ENCODE data around the gene PRRC2B.

The PRRC2B gene

DNA sequence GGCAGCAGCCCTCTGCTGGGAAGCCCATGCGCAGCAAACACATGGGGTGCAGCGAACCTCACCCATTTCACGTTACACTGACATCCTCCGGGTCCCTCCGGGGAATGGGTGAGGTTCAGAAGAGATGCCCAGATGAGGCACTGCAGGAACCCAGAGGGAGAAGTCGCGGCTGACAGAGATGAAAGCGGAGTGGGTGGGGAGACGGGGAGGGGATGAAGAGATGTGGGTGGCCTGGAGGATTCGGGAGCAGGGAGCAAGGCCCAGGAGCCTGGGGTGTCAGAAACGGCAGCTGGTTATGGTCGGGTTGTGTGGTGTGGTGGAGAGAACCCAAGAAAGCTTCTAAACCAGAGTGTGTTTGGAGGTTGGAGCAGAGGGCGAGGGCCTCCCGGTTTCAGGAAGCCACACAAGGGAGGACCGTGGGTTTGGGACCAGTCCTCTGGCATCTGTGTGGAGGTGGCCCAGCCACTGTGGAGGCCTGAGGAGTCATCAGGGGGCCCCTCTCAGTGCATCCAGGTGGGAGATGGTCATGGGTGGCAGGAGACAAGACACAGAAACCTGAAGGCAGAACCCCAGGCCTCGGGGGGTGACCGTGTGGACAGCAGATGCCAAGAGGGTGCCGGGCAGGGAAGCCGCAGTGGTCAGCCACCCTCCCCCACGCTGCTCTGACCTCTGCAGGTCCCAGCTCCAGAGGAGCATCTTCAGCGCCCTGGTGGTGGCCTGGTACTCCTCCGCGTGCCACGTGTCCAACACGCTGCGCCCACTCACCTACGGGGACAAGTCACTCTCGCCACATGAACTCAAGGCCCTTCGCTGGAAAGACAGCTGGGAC is 128.6 kb downstream of the PRRC2B start:
- no peak for DNase-seq

- no peak for DNase-seq
Observed at GRCh38 chr9:131523086-131523388, 129.2 kb downstream of the PRRC2B start.

DNA sequence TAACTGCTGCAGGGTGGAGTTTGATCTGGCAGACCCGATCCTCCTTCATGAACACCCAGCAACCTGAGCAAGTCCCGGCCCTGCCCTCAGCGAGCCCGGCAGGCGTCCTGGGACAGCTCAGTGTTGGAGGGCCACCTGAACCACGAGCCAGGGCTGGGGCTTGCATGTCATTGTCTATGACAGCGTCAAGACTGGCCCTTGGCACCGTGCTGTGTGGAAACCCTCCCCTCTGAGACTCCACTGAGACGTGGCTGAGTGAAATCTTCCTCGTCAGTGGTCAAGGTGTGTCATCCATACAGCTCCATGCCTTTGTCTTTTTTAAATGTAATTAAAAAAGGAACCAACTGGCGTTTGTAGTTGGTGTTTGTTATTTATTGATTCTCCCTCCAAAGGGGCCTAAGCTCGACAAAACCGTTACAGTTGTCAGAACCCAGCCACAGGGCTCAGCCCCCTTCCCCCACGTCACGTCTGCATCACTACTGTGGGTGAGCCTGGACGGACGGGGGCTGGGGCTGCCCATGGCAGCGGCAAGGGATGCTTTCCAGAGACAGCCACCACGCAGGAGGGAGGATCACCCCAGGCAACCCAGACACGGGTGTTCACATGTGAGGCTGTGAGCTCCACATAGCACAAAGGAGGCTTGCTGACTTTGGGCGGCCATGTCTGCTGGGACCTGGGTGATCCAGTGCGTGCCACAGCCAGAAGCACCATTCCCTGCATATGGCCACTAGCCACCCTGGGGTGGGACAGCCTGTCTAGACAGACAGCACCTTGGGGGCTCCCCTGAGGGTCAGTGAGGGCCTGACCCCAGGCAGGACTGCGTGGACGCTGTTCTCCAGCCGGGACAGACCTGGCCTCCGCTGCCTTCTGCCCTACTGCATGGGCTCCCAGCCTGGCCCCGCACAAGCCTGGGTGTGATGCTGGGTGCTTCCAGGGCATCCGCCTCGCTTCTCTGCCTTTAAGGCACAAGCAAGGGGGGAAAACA is 129.9 kb downstream of the PRRC2B start:
- DNase-seq = no peak

GRCh38 chr9:131524665-131525315 is 130.9 kb downstream of the PRRC2B start:
- no peak for DNase-seq

DNA sequence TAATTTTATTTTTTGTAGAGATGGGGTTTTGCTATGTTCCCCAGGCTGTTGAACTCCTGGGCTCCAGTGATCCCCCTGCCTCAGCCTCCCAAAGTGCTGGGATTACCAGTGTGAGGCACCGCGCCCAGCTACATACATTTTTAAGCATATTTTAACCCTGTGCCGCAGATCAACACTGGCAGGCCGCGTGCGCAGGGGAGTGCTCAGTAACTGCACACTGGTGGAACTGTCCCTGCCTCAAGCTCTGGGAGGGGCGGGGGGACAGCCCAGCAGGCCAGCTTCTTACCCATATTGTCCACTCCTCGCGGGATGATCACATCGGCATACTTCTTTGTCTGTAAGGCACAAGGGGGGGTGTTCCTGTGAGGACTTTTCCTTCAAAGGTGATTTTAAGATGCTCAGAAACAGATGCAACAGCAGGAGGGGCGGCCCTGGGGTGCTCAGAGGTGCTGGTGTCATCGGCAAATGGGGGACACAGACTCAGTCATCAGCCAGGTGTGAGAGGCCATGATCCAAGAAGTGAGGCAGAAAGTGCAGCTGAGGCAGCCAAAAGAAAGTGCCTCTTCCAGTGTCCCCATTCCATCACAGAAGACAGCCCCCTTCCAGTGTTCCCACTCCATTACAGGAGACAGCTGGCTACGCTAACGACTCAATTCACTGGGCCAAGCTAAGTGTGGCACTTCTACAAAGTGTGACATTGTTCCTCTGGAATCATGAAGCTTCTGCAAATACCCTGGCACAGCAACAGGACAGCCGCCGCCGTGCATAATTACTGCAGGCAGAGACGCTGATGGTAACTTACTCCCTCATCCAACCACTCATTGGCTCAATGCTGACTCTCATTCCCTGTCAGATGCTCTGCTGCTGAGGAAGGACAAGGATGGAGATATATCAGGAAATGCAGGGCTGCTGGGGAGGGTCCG is 132.0 kb downstream of the PRRC2B start:
- no peak for DNase-seq

GRCh38 chr9:131528186-131528585 is 134.3 kb downstream of the PRRC2B start:
- DNase-seq = no peak

DNA sequence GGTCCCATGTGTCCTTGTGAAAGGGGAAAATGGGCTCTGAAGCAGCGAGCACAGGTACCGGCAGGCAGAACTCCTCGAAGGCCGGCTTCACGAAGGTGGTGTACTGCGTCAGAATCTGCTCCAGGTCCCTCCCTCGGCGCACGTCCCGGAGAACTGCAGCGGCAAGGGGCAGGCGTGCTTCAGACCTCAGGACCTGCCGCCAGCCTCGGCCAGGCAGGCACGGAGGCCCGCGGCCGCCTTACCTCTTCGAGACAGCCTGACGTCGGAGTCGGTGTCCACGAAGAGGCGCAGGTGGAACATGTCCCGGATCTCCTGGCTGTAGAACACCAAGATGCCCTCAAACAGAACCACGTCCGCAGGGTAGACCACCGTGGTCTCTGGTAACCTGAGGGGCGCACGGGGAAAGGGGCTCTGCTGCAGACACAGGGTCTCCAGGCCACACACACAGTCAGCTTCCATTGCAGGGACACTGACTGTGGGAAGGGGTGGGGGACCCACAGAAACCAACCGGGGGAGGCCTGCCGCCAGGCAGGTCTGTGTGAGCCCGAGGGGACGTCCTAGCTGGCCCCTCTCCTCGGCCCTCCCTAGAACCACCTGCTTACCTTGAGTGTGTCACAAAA is 135.1 kb downstream of the PRRC2B start:
- no peak for DNase-seq

DNA sequence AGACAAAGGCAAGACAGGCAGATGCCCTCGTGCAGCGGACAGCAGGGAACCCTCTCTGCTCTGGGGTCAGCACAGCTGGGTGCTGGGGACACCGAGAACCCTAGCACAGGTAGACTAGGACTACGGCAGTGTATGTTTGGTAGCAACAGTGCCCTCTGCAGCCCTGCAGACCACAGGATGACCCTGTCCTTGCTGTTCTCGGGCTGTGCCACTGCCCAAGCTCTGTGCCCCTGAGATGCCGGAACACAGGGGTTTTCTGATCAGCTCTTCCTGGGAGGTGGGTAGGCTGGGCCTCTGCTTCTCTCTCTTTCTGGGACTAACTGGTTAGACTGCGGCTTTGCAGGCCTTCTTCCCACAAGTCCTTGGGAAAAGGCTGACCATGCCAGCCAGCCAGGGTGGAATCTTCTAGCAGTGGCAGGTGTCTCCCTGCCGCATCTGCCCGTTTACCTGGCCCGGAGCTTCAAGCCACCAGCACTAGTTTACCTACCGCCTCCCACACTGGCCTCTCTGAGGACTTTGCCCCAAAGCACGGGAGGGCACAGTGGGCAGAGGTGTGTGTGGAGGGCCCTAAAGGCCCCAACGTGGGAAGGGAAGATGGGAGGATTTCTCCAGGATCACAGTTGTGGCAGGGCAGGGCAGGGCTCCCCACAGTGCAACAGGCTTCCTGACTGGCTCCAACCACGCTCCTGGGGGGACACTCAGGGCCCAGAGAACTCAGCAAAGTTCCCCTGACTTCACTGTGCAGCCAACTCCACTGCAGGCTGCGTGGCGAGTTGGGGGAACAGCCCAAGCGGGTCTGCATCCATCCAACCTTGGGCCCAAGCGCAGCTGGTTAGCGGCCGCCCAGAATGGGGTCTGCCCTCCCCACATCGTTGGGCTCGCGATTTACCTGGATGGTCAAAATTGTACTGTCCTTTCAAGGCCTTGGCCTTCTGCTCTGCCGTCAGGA is 136.0 kb downstream of the PRRC2B start:
- no peak for DNase-seq

- DNase-seq = no peak
Observed at GRCh38 chr9:131530546-131530919, 136.6 kb downstream of the PRRC2B start.

DNA sequence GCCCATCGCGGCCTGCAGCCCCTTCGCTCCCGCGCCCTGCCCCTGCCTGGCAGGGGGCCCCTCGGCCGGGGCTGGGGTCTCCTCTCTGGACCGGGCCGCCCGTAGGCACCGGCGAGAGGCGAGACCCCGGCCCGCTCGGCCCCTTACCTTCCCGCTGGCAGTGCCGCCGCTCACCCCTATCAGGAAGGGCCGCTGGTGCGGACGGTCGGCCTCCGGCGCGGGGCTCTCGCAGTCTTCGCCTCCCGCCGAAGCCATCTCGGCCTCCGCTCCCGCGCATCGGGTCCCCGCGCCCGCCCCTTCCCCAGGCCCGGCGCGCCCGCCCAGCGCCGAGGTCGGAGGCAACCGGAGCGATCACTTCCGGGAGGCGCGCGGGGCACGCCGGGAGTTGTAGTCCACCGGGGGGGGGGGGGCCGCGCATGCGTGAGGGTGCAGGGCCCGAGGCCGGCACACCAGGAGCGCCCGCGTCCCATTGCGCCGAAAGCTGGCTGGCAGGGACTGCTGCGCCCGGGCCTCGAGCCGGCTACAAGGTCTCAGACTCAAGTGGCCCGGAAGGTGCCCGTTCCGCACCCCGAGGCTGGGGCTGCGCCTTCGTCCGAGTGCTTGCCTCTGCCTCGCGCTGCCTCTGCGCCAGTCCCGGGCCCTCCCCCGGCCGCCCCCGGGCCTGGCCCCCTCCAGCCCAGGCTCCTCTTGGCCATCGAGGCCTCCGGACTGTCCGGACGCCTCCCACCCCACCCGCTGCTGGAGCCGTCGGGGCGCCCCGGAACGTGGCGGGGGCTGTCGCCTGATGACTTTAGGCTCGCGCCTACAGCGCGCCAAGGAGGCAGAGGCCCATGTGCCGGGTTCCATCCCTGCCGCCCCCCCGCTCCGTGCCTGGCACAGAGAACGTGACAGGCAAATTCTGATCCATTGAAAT is 137.3 kb downstream of the PRRC2B start, which contains the start of gene UCK1:
TSS of gene UCK1 (minus strand) at position 344 of the 913 bp plus-strand sequence. CDS start at position 255, 89 bp downstream.
- DNase-seq = peak; percentile 63

DNA sequence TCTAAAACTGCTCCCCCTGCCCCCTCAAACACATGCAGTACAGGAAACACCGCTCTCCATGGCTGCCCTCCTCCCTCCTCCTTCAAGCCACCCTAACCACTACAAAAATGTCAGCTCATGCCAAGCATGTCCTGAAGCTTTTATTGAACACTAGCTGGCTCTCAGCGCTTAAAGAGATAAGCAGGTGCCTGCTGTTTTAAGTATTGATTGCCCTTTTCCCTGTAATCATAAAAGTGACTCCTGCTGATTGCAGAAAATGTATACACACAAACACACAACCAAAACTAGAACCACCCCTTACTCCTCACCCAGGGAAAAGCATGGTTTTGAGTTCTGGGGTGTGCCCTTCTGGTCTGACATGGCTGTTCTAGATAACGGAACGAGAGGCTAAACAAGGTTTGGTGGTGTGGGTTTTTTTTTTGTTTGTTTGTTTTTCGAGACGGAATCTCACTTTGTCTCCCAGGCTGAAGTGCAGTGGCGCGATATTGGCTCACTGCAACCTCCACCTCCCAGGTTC is 140.9 kb downstream of the PRRC2B start:
- no peak for DNase-seq

DNA sequence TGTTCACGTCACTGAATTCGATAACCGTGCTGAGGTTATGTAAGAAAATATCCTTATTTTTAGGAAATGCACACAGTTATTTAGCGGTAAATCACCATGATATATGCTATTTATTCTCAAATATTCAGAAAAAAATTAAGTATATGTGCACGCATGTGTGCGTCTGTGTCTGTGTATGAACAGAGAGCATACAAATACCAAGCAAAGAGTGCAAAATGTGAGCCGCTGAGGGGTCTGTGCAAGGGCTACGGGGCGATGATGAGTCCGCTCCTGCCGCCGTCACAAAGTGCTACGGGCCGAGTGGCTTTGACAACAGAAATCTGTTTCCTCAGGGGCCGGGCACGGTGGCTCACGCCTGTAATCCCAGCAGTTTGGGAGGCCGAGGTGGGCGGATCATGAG is 144.1 kb downstream of the PRRC2B start:
- DNase-seq = no peak

- no peak for DNase-seq
Observed at GRCh38 chr9:131539223-131539923, 145.5 kb downstream of the PRRC2B start.

DNA sequence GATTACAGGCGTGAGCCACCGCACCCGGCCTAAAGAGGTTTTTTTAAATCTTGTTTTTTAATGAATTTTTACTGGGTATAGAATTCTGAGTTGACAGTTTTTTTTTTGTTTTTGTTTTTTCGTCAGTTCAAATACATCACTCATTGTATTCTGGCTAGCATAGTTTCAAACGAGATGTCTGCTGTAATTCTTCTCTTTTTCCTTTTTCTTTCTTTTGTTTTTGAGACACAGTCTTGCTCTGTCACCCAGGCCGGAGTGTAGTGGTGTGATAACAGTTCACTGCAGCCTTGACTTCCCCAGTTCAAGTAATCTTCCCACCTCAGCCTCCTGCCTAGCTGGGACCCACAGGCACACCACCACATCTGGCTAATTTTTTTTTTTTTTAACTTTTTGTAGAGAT is 149.3 kb downstream of the PRRC2B start:
- no peak for DNase-seq

DNA sequence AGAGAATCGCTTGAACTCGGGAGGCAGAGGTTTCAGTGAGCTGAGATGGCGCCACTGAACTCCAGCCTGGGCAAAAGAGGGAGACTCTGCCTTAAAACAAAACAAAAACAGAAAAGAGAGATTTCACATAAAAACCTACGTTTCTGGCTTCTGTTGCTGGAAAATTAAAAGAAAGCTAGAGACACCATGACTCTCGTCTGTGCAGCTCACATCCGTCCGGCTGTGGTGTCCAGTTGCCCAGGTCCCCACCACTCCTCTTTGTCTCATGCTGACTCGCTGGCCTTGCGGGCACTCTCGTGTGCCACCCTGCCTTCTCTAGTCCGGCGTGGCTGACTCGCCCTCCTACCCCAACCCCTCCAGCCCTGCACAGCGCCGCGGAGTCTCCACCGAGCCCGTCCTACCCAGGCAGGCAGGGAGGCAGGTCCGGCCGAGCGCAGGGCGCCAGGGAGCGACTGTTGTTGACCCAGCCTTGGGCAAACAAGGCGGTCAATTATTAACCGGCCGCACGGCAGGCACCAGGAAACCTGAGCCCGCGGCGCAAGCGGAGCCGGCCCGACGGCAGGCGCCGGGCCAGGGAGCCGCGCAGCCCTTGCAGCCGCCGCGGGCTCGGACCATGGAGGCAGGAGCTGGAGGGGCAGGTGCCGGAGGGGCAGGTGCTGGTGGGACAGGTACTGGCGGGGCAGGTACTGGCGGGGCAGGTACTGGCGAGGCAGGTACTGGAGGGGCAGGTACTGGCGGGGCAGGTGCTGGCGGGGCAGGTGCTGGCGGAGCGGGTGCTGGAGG is 151.3 kb downstream of the PRRC2B start, which contains the start of gene PRRT1B:
TSS of gene PRRT1B (plus strand) at position 521 of the 783 bp plus-strand sequence. CDS start at position 614, 93 bp downstream.
- no peak for DNase-seq

DNA sequence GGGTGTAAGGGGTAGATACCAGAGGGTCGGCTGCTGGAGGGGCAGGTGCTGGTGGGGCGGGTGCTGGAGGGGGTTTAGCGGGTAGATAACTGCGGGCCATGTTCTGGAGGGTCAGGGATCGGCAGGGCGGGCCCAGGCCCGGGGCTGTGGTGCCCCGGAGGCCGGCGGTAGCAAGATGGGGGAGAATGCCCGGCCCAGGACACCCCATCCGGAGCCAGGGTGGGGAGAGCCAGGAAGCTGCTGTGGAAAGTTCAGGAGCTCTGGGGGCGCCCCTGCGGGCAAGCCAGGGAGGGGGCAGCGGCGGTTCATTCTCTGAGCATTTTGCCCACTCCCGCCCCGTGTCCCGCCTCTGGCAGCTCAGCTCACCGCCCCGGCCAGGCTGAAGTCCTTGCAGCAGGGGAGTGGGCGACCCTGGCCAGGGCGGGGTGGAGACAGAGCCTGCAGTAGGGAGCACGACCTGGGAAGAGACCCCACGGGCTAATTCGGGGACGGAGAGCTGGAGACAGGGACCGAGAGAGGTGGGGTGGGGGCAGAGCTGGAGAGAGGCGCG is 152.0 kb downstream of the PRRC2B start:
- no peak for DNase-seq

Measured in activated gamma-delta T cell (primary cell).